HepG2 (cell line): ENCODE results near the gene PALM3. TPM values are rescaled to one million over a fixed set of nuclear protein-coding genes. Genes with fewer than 3 reads are reported as not detected.
A peak's percentile ranks its signal among the peaks of the same experiment; 100 is the strongest.

ENCODE experiments used
- HCFC1 ChIP-seq: fragments of 150-350 bp; IDR thresholded peaks from 2 replicates; pipeline ENCODE4 v1.6.1; 2014; ENCODE audit warnings: low read depth, low read length
- HNRNPLL ChIP-seq: fragments of 200-400 bp; formaldehyde crosslinking; IDR thresholded peaks from 2 replicates; pipeline ENCODE4 v1.6.1; 2017; ENCODE audit warnings: mild to moderate bottlenecking, low read depth, low read length; ENCODE audit not compliant: poor library complexity, severe bottlenecking
- PRPF4 ChIP-seq: fragments of 200-400 bp; formaldehyde crosslinking; IDR thresholded peaks from 2 replicates; pipeline ENCODE4 v1.6.1; 2016; ENCODE audit warnings: low read length, low read depth; ENCODE audit not compliant: poor library complexity, severe bottlenecking
- RAD21 ChIP-seq: fragments of 450-650 bp; formaldehyde crosslinking; IDR thresholded peaks from 2 replicates; pipeline ENCODE4 v1.5.0; 2020; ENCODE audit warnings: mild to moderate bottlenecking
- YY1 ChIP-seq: IDR thresholded peaks from 2 replicates; pipeline ENCODE4 v1.6.1; 2011; ENCODE audit warnings: low read length, low read depth, moderate library complexity, mild to moderate bottlenecking; ENCODE audit not compliant: insufficient read depth, insufficient replicate concordance
- ZMYM2 ChIP-seq: sonication (generic); formaldehyde crosslinking; IDR thresholded peaks from 2 replicates; pipeline ENCODE4 v1.8.0; 2022; ENCODE audit warnings: mild to moderate bottlenecking, missing genetic modification reagents
- ZNF572 ChIP-seq: sonication (generic); formaldehyde crosslinking; IDR thresholded peaks from 2 replicates; pipeline ENCODE4 v1.5.1; 2020; ENCODE audit warnings: mild to moderate bottlenecking, missing genetic modification reagents
- polyA plus RNA-seq, 8 experiments: library from polyadenylated mRNA; depleted of rRNA in 3 of 8; stranded (reverse) in 7 of 8; unstranded in 1 of 8; fragments of >200 nt; fragmentation: Illumina TruSeq in 4 of 8; extraction: Trizol in 4 of 8; gene quantifications; 2 replicates each; pipeline versions ENCODE4 v1.2.1 to v1.2.3, GENCODE V29; 2011 to 2016; ENCODE audit warnings: low read depth in 4 of 8, missing spikeins in 1 of 8, mixed read lengths in 1 of 8; ENCODE audit not compliant: insufficient read depth in 1 of 8
- total RNA-seq, 5 experiments: library from RNA; depleted of rRNA; stranded (reverse); fragments of >200 nt; fragmentation: Illumina TruSeq; extraction: Trizol; gene quantifications; 2 replicates each; pipeline ENCODE4 v1.2.3, GENCODE V29; 2016; ENCODE audit warnings: low read depth in 1 of 5
- TF ChIP-seq, protein P1 (sequence below): sonication (generic); formaldehyde crosslinking; IDR thresholded peaks from 2 replicates; pipeline ENCODE4 v1.8.1; 2023; ENCODE audit warnings: mild to moderate bottlenecking, moderate library complexity, missing genetic modification reagents
- TF ChIP-seq, protein P2 (sequence below), 2 experiments: sonication (generic) in 1 of 2; formaldehyde crosslinking in 1 of 2; IDR thresholded peaks; 2 replicates each; pipeline versions ENCODE4 v1.4.0 to v1.6.1; 2018 to 2020; ENCODE audit warnings: missing genetic modification reagents in 2 of 2, borderline replicate concordance in 1 of 2, low read depth in 1 of 2, mild to moderate bottlenecking in 1 of 2, missing biosample characterization in 1 of 2
- TF ChIP-seq, protein P3 (sequence below): sonication (generic); formaldehyde crosslinking; IDR thresholded peaks from 2 replicates; pipeline ENCODE4 v1.8.1; 2023; ENCODE audit warnings: mild to moderate bottlenecking, missing genetic modification reagents, borderline replicate concordance
- TF ChIP-seq, protein P4 (sequence below): sonication (generic); formaldehyde crosslinking; IDR thresholded peaks from 2 replicates; pipeline ENCODE4 v1.5.0; 2020; ENCODE audit warnings: mild to moderate bottlenecking, missing genetic modification reagents, borderline replicate concordance
- TF ChIP-seq, protein P5 (sequence below): sonication (generic); formaldehyde crosslinking; IDR thresholded peaks from 2 replicates; pipeline ENCODE4 v1.4.0; 2020; ENCODE audit warnings: missing genetic modification reagents
- TF ChIP-seq, protein P6 (sequence below): sonication (generic); formaldehyde crosslinking; IDR thresholded peaks from 2 replicates; pipeline ENCODE4 v1.4.0; 2020; ENCODE audit warnings: missing genetic modification reagents

PALM3 gene
- total and polyA plus RNA-seq, 2 of the 13 experiments (the other 11 are each of a cell fraction or from before 2014, with no cell fraction given) = 0.79 to 2.4 TPM

DNA sequence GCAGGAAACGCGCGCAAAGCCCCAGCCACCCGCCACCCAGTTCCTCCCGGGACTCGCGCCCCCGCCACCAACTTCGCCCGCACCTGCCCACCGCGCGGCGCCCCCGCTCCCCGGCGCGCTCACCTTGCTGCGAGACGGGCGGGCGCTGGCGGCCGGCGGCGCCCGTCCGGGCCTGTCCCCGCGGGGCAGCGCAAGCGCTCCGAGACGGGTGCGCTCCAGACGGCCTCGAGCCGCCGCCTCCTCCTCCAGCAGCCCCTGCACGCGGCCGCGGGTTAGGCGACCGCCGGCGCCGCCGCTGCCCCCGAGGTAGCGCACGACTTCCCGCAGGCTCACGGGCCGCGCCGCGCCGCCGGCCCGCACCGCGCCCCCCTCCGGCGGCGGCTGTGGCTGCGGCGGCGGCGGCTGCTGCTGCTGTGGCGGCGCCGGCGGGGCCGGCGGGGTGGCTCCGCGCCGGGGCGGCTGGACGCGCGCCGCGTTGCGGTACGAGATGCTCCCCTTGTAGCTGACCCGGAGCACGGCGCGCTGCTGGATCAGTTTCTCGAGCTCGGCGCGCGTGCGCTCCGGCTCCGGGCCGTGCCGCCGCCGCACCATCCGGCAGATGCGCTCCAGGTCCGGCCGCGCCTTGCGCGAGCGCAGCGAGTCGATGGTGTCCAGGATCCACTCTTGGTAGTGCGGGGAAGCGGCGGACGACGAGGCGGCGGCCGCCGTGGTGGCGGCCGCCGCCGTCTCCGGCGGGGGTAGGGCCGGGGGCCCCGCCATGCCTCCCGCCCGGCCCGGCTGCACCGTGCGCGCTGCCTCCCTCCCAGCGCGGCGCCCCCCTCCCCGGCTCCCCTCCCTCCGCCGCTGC is 28.0 kb upstream of the PALM3 start (continued):
- TF ChIP-seq YY1 (peak; percentile 31), HCFC1 (no peak), ZMYM2 (CRISPR knock-in tag) (no peak), RAD21 (peak; percentile 11; the same call in 1 of the 2 replicates), PRPF4 (no peak), ZNF572 (no peak), HNRNPLL (peak; percentile 87)
- TF ChIP-seq, protein P1, sequence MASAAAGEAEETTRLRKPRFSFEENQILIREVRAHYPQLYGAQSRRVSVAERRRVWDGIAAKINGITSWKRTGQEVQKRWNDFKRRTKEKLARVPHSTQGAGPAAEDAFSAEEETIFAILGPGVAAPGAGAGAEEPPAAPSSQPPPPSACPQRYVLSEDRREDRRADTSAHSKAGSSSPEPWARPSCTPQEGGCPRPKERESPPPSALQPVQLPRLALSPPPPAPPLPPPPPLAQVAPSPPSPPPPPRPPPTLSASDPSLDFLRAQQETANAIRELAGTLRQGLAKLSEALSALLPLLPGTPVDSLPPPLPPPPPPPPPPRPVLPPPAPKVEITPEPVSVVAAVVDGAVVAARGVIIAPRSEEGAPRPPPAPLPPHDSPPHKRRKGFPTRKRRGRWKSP = 0 out of 2 replicates have a peak, but pooled peaks have one; percentile 50
- TF ChIP-seq, protein P2, sequence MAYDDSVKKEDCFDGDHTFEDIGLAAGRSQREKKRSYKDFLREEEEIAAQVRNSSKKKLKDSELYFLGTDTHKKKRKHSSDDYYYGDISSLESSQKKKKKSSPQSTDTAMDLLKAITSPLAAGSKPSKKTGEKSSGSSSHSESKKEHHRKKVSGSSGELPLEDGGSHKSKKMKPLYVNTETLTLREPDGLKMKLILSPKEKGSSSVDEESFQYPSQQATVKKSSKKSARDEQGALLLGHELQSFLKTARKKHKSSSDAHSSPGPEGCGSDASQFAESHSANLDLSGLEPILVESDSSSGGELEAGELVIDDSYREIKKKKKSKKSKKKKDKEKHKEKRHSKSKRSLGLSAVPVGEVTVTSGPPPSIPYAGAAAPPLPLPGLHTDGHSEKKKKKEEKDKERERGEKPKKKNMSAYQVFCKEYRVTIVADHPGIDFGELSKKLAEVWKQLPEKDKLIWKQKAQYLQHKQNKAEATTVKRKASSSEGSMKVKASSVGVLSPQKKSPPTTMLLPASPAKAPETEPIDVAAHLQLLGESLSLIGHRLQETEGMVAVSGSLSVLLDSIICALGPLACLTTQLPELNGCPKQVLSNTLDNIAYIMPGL (CRISPR knock-in tag; IDR thresholded peaks at IDR 0.05; ENCODE audit: borderline replicate concordance in 1 of 2, low read depth in 1 of 2) = peak in 1 of 2 experiments; percentile 15; a peak in 2 of 4 replicates
- TF ChIP-seq, protein P3, sequence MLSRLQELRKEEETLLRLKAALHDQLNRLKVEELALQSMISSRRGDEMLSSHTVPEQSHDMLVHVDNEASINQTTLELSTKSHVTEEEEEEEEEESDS (CRISPR knock-in tag) = no peak
- TF ChIP-seq, protein P4, sequence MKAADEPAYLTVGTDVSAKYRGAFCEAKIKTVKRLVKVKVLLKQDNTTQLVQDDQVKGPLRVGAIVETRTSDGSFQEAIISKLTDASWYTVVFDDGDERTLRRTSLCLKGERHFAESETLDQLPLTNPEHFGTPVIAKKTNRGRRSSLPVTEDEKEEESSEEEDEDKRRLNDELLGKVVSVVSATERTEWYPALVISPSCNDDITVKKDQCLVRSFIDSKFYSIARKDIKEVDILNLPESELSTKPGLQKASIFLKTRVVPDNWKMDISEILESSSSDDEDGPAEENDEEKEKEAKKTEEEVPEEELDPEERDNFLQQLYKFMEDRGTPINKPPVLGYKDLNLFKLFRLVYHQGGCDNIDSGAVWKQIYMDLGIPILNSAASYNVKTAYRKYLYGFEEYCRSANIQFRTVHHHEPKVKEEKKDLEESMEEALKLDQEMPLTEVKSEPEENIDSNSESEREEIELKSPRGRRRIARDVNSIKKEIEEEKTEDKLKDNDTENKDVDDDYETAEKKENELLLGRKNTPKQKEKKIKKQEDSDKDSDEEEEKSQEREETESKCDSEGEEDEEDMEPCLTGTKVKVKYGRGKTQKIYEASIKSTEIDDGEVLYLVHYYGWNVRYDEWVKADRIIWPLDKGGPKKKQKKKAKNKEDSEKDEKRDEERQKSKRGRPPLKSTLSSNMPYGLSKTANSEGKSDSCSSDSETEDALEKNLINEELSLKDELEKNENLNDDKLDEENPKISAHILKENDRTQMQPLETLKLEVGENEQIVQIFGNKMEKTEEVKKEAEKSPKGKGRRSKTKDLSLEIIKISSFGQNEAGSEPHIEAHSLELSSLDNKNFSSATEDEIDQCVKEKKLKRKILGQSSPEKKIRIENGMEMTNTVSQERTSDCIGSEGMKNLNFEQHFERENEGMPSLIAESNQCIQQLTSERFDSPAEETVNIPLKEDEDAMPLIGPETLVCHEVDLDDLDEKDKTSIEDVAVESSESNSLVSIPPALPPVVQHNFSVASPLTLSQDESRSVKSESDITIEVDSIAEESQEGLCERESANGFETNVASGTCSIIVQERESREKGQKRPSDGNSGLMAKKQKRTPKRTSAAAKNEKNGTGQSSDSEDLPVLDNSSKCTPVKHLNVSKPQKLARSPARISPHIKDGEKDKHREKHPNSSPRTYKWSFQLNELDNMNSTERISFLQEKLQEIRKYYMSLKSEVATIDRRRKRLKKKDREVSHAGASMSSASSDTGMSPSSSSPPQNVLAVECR (CRISPR knock-in tag) = 0 out of 2 replicates have a peak, but pooled peaks have one; percentile 11
- TF ChIP-seq, protein P5, sequence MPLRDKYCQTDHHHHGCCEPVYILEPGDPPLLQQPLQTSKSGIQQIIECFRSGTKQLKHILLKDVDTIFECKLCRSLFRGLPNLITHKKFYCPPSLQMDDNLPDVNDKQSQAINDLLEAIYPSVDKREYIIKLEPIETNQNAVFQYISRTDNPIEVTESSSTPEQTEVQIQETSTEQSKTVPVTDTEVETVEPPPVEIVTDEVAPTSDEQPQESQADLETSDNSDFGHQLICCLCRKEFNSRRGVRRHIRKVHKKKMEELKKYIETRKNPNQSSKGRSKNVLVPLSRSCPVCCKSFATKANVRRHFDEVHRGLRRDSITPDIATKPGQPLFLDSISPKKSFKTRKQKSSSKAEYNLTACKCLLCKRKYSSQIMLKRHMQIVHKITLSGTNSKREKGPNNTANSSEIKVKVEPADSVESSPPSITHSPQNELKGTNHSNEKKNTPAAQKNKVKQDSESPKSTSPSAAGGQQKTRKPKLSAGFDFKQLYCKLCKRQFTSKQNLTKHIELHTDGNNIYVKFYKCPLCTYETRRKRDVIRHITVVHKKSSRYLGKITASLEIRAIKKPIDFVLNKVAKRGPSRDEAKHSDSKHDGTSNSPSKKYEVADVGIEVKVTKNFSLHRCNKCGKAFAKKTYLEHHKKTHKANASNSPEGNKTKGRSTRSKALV (CRISPR knock-in tag) = peak; percentile 42; the same call in 1 of the 2 replicates
- TF ChIP-seq, protein P6, sequence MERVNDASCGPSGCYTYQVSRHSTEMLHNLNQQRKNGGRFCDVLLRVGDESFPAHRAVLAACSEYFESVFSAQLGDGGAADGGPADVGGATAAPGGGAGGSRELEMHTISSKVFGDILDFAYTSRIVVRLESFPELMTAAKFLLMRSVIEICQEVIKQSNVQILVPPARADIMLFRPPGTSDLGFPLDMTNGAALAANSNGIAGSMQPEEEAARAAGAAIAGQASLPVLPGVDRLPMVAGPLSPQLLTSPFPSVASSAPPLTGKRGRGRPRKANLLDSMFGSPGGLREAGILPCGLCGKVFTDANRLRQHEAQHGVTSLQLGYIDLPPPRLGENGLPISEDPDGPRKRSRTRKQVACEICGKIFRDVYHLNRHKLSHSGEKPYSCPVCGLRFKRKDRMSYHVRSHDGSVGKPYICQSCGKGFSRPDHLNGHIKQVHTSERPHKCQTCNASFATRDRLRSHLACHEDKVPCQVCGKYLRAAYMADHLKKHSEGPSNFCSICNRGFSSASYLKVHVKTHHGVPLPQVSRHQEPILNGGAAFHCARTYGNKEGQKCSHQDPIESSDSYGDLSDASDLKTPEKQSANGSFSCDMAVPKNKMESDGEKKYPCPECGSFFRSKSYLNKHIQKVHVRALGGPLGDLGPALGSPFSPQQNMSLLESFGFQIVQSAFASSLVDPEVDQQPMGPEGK = 0 out of 2 replicates have a peak, but pooled peaks have one; percentile 45
